HuH-7 (cell line): ENCODE results near the gene YWHAH.

Experiments
- DNase-seq: peaks from one replicate; pipeline ENCODE4 v3.0.0; 2011; ENCODE audit warnings: low spot score

The YWHAH gene

GRCh38 chr22:31950226-31950625 lies 5.9 kb downstream of the YWHAH start:
- no peak for DNase-seq

GRCh38 chr22:31951194-31952093 lies 7.1 kb downstream of the YWHAH start:
- DNase-seq = no peak

GRCh38 chr22:31952094-31952401 lies 7.7 kb downstream of the YWHAH start:
- DNase-seq = no peak

GRCh38 chr22:31952472-31952871 lies 8.1 kb downstream of the YWHAH start:
- DNase-seq = no peak

GRCh38 chr22:31953261-31953660 lies 8.9 kb downstream of the YWHAH start:
- no peak for DNase-seq

- no peak for DNase-seq
Observed at GRCh38 chr22:31954535-31955523, 10.5 kb downstream of the YWHAH start.

- DNase-seq = no peak
Observed at GRCh38 chr22:31956360-31956759, 12.0 kb downstream of the YWHAH start.

- no peak for DNase-seq
Observed at GRCh38 chr22:31957970-31958594, 13.7 kb downstream of the YWHAH start.

GRCh38 chr22:31958625-31959239 lies 14.4 kb downstream of the YWHAH start:
- no peak for DNase-seq

- DNase-seq = no peak
Observed at GRCh38 chr22:31960767-31961166, 16.4 kb downstream of the YWHAH start.

GRCh38 chr22:31962387-31963125 lies 18.2 kb downstream of the YWHAH start:
- DNase-seq = no peak

GRCh38 chr22:31968022-31968421 lies 23.7 kb downstream of the YWHAH start:
- DNase-seq = no peak

GRCh38 chr22:31969789-31970489 lies 25.6 kb downstream of the YWHAH start:
- DNase-seq = peak; percentile 82

GRCh38 chr22:31970490-31971444 lies 26.4 kb downstream of the YWHAH start:
- peak; percentile 90 for DNase-seq

GRCh38 chr22:31972180-31972579 lies 27.8 kb downstream of the YWHAH start:
- no peak for DNase-seq

- no peak for DNase-seq
Observed at GRCh38 chr22:31973739-31974138, 29.4 kb downstream of the YWHAH start.

- peak; percentile 90 for DNase-seq
Observed at GRCh38 chr22:31977141-31977841, 33.0 kb downstream of the YWHAH start.

GRCh38 chr22:31977939-31978338 lies 33.6 kb downstream of the YWHAH start:
- DNase-seq = no peak

GRCh38 chr22:31980628-31981027 lies 36.3 kb downstream of the YWHAH start:
- DNase-seq = no peak
